Naive thymus-derived CD4-positive, alpha-beta T cell (primary cell): Measurements from ENCODE around the gene FAM72C. TPM values are rescaled to one million over a fixed set of nuclear protein-coding genes. Genes with fewer than 3 reads are reported as not detected.
"Not testable (repeated sequence)": the region's sequence is repeated elsewhere in the genome, so short reads cannot be mapped to it uniquely, and the experiment has no call there.

Experiments used
- ATAC-seq: fragments of 150-1000 bp; cut with Tn5 transposase; 2 replicates; pipeline ENCODE4 v1.10.0; 2021; ENCODE audit warnings: mild to moderate bottlenecking, moderate library complexity
- CTCF ChIA-PET: fragments of 350-600 bp; sonication (Branson Sonifier 250); formaldehyde crosslinking; loops from one replicate; lab custom pipeline; 2021; ENCODE audit warnings: antibody characterized with exemption; lab: Charles Lee
- POLR2A ChIA-PET: fragments of 350-600 bp; sonication (Branson Sonifier 250); formaldehyde crosslinking; loops from one replicate; lab custom pipeline; 2021; ENCODE audit warnings: antibody characterized with exemption, inconsistent platforms; lab: Charles Lee
- DNase-seq, 9 donors: peaks; one replicate each; pipeline versions ENCODE4 v3.0.0 to v3.0.0-alpha.2; 2020 to 2022; ENCODE audit warnings: mixed read lengths in 1 of 9
- H3K27ac ChIP-seq: one replicate; pipeline ENCODE4 v1.7.0; 2013; ENCODE audit warnings: mild to moderate bottlenecking, low read depth, low read length, moderate library complexity
- H3K27me3 ChIP-seq, 2 donors: one replicate each; pipeline ENCODE4 v1.7.0; 2013; ENCODE audit warnings: low read length in 2 of 2, mild to moderate bottlenecking in 2 of 2, moderate library complexity in 2 of 2; ENCODE audit not compliant: control insufficient read depth in 2 of 2, insufficient read depth in 2 of 2
- H3K36me3 ChIP-seq, 3 experiments: 1 replicate in 2 of 3; 2 replicates in 1 of 3; pipeline ENCODE4 v1.7.0; 2013; ENCODE audit warnings: low read length in 3 of 3, mild to moderate bottlenecking in 3 of 3, moderate library complexity in 1 of 3; ENCODE audit not compliant: insufficient read depth in 3 of 3, control insufficient read depth in 2 of 3
- H3K4me1 ChIP-seq, 2 donors: one replicate each; pipeline ENCODE4 v1.7.0; 2013; ENCODE audit warnings: low read length in 2 of 2, mild to moderate bottlenecking in 2 of 2, moderate library complexity in 1 of 2; ENCODE audit not compliant: control insufficient read depth in 2 of 2, insufficient read depth in 2 of 2
- H3K4me3 ChIP-seq: 2 replicates; pipeline ENCODE4 v1.7.0; 2013; ENCODE audit warnings: mild to moderate bottlenecking, low read length
- H3K9me3 ChIP-seq, 3 experiments: 1 replicate in 2 of 3; 2 replicates in 1 of 3; pipeline ENCODE4 v1.7.0; 2013; ENCODE audit warnings: low read length in 3 of 3; ENCODE audit not compliant: control insufficient read depth in 2 of 3
- H3K27ac Mint-ChIP-seq, 9 donors: one replicate each; pipeline ENCODE4 v1.8.0; 2020 to 2022; ENCODE audit warnings: mixed read lengths in 9 of 9, mild to moderate bottlenecking in 8 of 9, moderate library complexity in 5 of 9, inconsistent platforms in 2 of 9
- H3K27me3 Mint-ChIP-seq, 5 donors: one replicate each; pipeline ENCODE4 v1.8.0; 2021 to 2022; ENCODE audit warnings: mixed read lengths in 5 of 5, mild to moderate bottlenecking in 1 of 5
- H3K36me3 Mint-ChIP-seq, 5 donors: one replicate each; pipeline ENCODE4 v1.8.0; 2020 to 2022; ENCODE audit warnings: mixed read lengths in 5 of 5, mild to moderate bottlenecking in 3 of 5, inconsistent platforms in 1 of 5
- H3K4me1 Mint-ChIP-seq, 7 donors: one replicate each; pipeline ENCODE4 v1.8.0; 2020 to 2022; ENCODE audit warnings: mixed read lengths in 7 of 7, mild to moderate bottlenecking in 3 of 7, inconsistent platforms in 1 of 7
- H3K4me3 Mint-ChIP-seq, 10 donors: one replicate each; pipeline ENCODE4 v1.8.0; 2020 to 2022; ENCODE audit warnings: mild to moderate bottlenecking in 10 of 10, mixed read lengths in 10 of 10, moderate library complexity in 6 of 10, inconsistent platforms in 2 of 10
- H3K9me3 Mint-ChIP-seq, 11 donors: one replicate each; pipeline ENCODE4 v1.8.0; 2020 to 2022; ENCODE audit warnings: mixed read lengths in 11 of 11, mild to moderate bottlenecking in 4 of 11, inconsistent platforms in 1 of 11, moderate library complexity in 1 of 11
- intact Hi-C, 2 donors: fragments of 100-400 bp; cut with micrococcal nuclease; formaldehyde crosslinking; loops; one replicate each; pipeline ENCODE4 v1.15.1; 2023
- polyA plus RNA-seq, 2 donors: library from polyadenylated mRNA; unstranded; fragments of 300-500 nt; fragmentation: Illumina TruSeq; gene quantifications; one replicate each; pipeline ENCODE4 v1.2.3, GENCODE V29; 2021
- total RNA-seq, 6 experiments: library from RNA in 5 of 6; stranded (reverse) in 5 of 6; gene quantifications; 1 replicate in 5 of 6; 2 replicates in 1 of 6; pipeline ENCODE4 v1.2.3 and lab custom pipeline; 2021 to 2026

The FAM72C gene
- total and polyA plus RNA-seq, 7 experiments from 2014 or later, result 11.2 TPM; not detected in 6

- DNase-seq, H3K4me1 ChIP-seq, H3K36me3 Mint-ChIP-seq, H3K9me3 Mint-ChIP-seq, H3K4me3 ChIP-seq, POLR2A ChIA-PET, H3K27me3 ChIP-seq, H3K9me3 ChIP-seq, intact Hi-C loops, H3K4me3 Mint-ChIP-seq, H3K36me3 ChIP-seq, H3K27ac ChIP-seq, ATAC-seq, H3K27ac Mint-ChIP-seq, H3K4me1 Mint-ChIP-seq, CTCF ChIA-PET, H3K27me3 Mint-ChIP-seq: not testable (repeated sequence)
These were observed 29.4 kb downstream of the FAM72C start for GRCh38 chr1:143942238-143942860.

DNA sequence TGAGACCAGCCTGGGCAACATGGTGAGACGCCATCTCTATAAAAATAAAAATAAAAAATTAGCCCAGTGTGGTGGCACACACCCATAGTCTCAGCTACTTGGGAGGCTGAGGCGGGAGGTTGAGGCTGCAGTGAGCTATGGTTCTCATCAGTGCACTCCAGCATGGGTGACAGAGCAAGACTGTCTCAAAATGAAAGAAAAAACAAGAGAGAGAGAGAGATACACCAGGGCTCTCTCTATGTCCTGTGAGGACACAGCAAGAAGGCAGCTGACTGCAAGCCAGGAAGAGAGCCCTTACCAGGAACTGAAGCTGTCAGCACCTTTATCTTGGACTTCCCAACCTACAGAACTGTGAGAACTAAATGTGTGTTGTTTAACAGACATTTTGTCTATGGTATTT is 32.1 kb downstream of the FAM72C start:
- H3K27ac Mint-ChIP-seq, POLR2A ChIA-PET, H3K27me3 Mint-ChIP-seq, CTCF ChIA-PET, H3K36me3 ChIP-seq, H3K27ac ChIP-seq, H3K4me3 ChIP-seq, intact Hi-C loops, H3K27me3 ChIP-seq, H3K36me3 Mint-ChIP-seq, H3K4me1 ChIP-seq, H3K9me3 Mint-ChIP-seq, H3K9me3 ChIP-seq, H3K4me1 Mint-ChIP-seq, ATAC-seq, DNase-seq, H3K4me3 Mint-ChIP-seq: not testable (repeated sequence)

GRCh38 chr1:143938922-143939321 is 32.9 kb downstream of the FAM72C start:
- H3K4me3 ChIP-seq, H3K9me3 ChIP-seq, H3K4me1 Mint-ChIP-seq, H3K4me3 Mint-ChIP-seq, POLR2A ChIA-PET, H3K9me3 Mint-ChIP-seq, ATAC-seq, H3K36me3 Mint-ChIP-seq, CTCF ChIA-PET, H3K27ac Mint-ChIP-seq, H3K4me1 ChIP-seq, intact Hi-C loops, H3K36me3 ChIP-seq, H3K27ac ChIP-seq, H3K27me3 Mint-ChIP-seq, H3K27me3 ChIP-seq, DNase-seq: not testable (repeated sequence)

GRCh38 chr1:143936457-143937115 is 35.2 kb downstream of the FAM72C start:
- H3K4me1 ChIP-seq, intact Hi-C loops, H3K36me3 Mint-ChIP-seq, H3K27me3 ChIP-seq, CTCF ChIA-PET, H3K36me3 ChIP-seq, H3K4me3 ChIP-seq, POLR2A ChIA-PET, H3K27ac ChIP-seq, H3K9me3 ChIP-seq, H3K27ac Mint-ChIP-seq, H3K9me3 Mint-ChIP-seq, H3K27me3 Mint-ChIP-seq, H3K4me3 Mint-ChIP-seq, H3K4me1 Mint-ChIP-seq: not testable (repeated sequence)
- ATAC-seq (peak; percentile 78), DNase-seq (peak in 7 of 9 donors; percentile 25 to 52 (median 38))

GRCh38 chr1:143919127-143919526 is 52.7 kb downstream of the FAM72C start:
- intact Hi-C loops, H3K27me3 Mint-ChIP-seq, CTCF ChIA-PET: not testable (repeated sequence)

GRCh38 chr1:143918552-143918951 is 53.2 kb downstream of the FAM72C start:
- H3K9me3 Mint-ChIP-seq, H3K36me3 Mint-ChIP-seq, H3K27ac Mint-ChIP-seq, H3K4me3 ChIP-seq, DNase-seq, H3K4me1 ChIP-seq, H3K36me3 ChIP-seq, H3K4me3 Mint-ChIP-seq, POLR2A ChIA-PET, H3K4me1 Mint-ChIP-seq, intact Hi-C loops, H3K27ac ChIP-seq, H3K27me3 ChIP-seq, ATAC-seq, H3K9me3 ChIP-seq, H3K27me3 Mint-ChIP-seq, CTCF ChIA-PET: not testable (repeated sequence)

More at GRCh38 chr1:143919127-143919526, 52.7 kb downstream of the FAM72C start:
- H3K36me3 ChIP-seq, H3K4me3 ChIP-seq, H3K27ac Mint-ChIP-seq, H3K4me1 ChIP-seq, H3K27ac ChIP-seq, H3K9me3 ChIP-seq, ATAC-seq, H3K4me1 Mint-ChIP-seq, H3K4me3 Mint-ChIP-seq, POLR2A ChIA-PET, DNase-seq, H3K27me3 ChIP-seq, H3K9me3 Mint-ChIP-seq, H3K36me3 Mint-ChIP-seq: not testable (repeated sequence)

DNA sequence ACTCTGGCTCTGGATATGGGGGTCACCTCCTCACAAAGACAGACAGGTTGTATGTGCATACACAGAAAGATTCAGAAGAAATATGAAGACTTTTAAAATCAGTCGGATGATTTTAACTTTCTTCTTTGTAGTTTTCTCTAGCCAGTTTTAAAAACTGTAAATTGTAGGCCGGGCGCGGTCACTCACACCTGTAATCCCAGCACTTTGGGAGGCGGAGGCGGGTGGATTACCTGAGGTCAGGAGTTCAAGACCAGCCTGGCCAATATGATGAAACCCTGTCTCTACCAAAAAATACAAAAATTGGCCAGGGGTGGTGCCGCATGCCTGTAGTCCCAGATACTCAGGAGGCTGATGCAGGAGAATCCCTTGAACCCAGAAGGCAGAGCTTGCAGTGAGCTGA is 58.1 kb downstream of the FAM72C start:
- intact Hi-C loops, H3K9me3 Mint-ChIP-seq, H3K4me1 Mint-ChIP-seq, POLR2A ChIA-PET, H3K4me1 ChIP-seq, H3K27ac Mint-ChIP-seq, H3K27me3 ChIP-seq, H3K27me3 Mint-ChIP-seq, DNase-seq, H3K36me3 ChIP-seq, CTCF ChIA-PET, H3K36me3 Mint-ChIP-seq, H3K4me3 Mint-ChIP-seq, H3K4me3 ChIP-seq, H3K9me3 ChIP-seq, H3K27ac ChIP-seq, ATAC-seq: not testable (repeated sequence)
